WTC11 (cell line): Measurements from ENCODE around the gene PHIP. TPM values are rescaled to one million over a fixed set of nuclear protein-coding genes. Genes with fewer than 3 reads are reported as not detected.

Source experiments
- ATAC-seq: fragments of 200-7000 bp; cut with Tn5 transposase; 2 replicates; pipeline ENCODE4 v1.10.0; 2021; ENCODE audit warnings: mild to moderate bottlenecking, moderate library complexity
- CTCF ChIA-PET: fragments of 300-600 bp; sonication (Branson Sonifier 250); formaldehyde crosslinking; loops from one replicate; lab custom pipeline; 2021; ENCODE audit warnings: antibody characterized with exemption; lab: Charles Lee
- POLR2A ChIA-PET: fragments of 350-600 bp; sonication (Branson Sonifier 250); formaldehyde crosslinking; loops from one replicate; lab custom pipeline; 2021; ENCODE audit warnings: antibody characterized with exemption; lab: Charles Lee
- DNase-seq: peaks from one replicate; pipeline ENCODE4 v3.0.0; 2021; ENCODE audit warnings: low spot score
- H3K27ac Mint-ChIP-seq: 2 replicates; pipeline ENCODE4 v1.8.0; 2021; ENCODE audit warnings: mixed read lengths
- H3K27me3 Mint-ChIP-seq: 2 replicates; pipeline ENCODE4 v1.8.0; 2021; ENCODE audit warnings: low read depth, mild to moderate bottlenecking, moderate library complexity, mixed read lengths
- H3K36me3 Mint-ChIP-seq: 2 replicates; pipeline ENCODE4 v1.8.0; 2021; ENCODE audit warnings: mixed read lengths
- H3K4me1 Mint-ChIP-seq: 2 replicates; pipeline ENCODE4 v1.8.0; 2022; ENCODE audit warnings: mixed read lengths
- H3K4me3 Mint-ChIP-seq: 2 replicates; pipeline ENCODE4 v1.8.0; 2021; ENCODE audit warnings: mild to moderate bottlenecking, moderate library complexity, mixed read lengths
- H3K9me3 Mint-ChIP-seq: 2 replicates; pipeline ENCODE4 v1.8.0; 2021; ENCODE audit warnings: mixed read lengths
- CBFB ChIP-seq: sonication (generic); formaldehyde crosslinking; IDR thresholded peaks from 2 replicates; pipeline ENCODE4 v1.8.1; 2022; ENCODE audit warnings: mild to moderate bottlenecking, low read depth, missing genetic modification reagents
- CREM ChIP-seq: sonication (generic); formaldehyde crosslinking; IDR thresholded peaks from 2 replicates; pipeline ENCODE4 v1.8.1; 2022; ENCODE audit warnings: mild to moderate bottlenecking, missing genetic modification reagents, moderate library complexity
- FOXJ3 ChIP-seq: sonication (generic); formaldehyde crosslinking; IDR thresholded peaks from 2 replicates; pipeline ENCODE4 v1.9.0; 2021; ENCODE audit warnings: missing genetic modification reagents, mild to moderate bottlenecking, borderline replicate concordance
- HMGA2 ChIP-seq: fragments of 250-450 bp; sonication (Bioruptor Pico); IDR thresholded peaks from 2 replicates; pipeline ENCODE4 v1.4.0; 2021; ENCODE audit warnings: mild to moderate bottlenecking, moderate library complexity
- JAZF1 ChIP-seq: fragments of 250-450 bp; sonication (Bioruptor Pico); IDR thresholded peaks from 2 replicates; pipeline ENCODE4 v1.9.0; 2021; ENCODE audit warnings: moderate library complexity, mild to moderate bottlenecking, inconsistent platforms
- MYBL2 ChIP-seq: sonication (generic); formaldehyde crosslinking; IDR thresholded peaks from 2 replicates; pipeline ENCODE4 v1.8.1; 2023; ENCODE audit warnings: mild to moderate bottlenecking, moderate library complexity, missing genetic modification reagents
- NFATC4 ChIP-seq: fragments of 250-450 bp; sonication (Bioruptor Pico); IDR thresholded peaks from 2 replicates; pipeline ENCODE4 v1.9.0; 2021; ENCODE audit warnings: mild to moderate bottlenecking
- NFYB ChIP-seq: sonication (generic); formaldehyde crosslinking; conservative IDR thresholded peaks from 2 replicates; pipeline ENCODE4 v1.8.0; 2022; ENCODE audit warnings: low read depth, missing genetic modification reagents
- OVOL2 ChIP-seq: fragments of 250-450 bp; sonication (Bioruptor Pico); IDR thresholded peaks from 2 replicates; pipeline ENCODE4 v1.9.0; 2021; ENCODE audit warnings: mild to moderate bottlenecking, borderline replicate concordance
- PRDM15 ChIP-seq: sonication (generic); formaldehyde crosslinking; IDR thresholded peaks from 2 replicates; pipeline ENCODE4 v1.8.0; 2022; ENCODE audit warnings: missing genetic modification reagents
- RELA ChIP-seq: sonication (generic); formaldehyde crosslinking; IDR thresholded peaks from 2 replicates; pipeline ENCODE4 v1.8.1; 2022; ENCODE audit warnings: missing genetic modification reagents, mild to moderate bottlenecking, borderline replicate concordance
- SOX15 ChIP-seq: fragments of 250-450 bp; sonication (Bioruptor Pico); IDR thresholded peaks from 2 replicates; pipeline ENCODE4 v1.9.0; 2021; ENCODE audit warnings: mild to moderate bottlenecking
- TEAD4 ChIP-seq: sonication (generic); formaldehyde crosslinking; IDR thresholded peaks from 2 replicates; pipeline ENCODE4 v1.8.0; 2022; ENCODE audit warnings: mild to moderate bottlenecking, missing genetic modification reagents
- TP53 ChIP-seq: sonication (generic); formaldehyde crosslinking; IDR thresholded peaks from 2 replicates; pipeline ENCODE4 v1.8.1; 2023; ENCODE audit warnings: mild to moderate bottlenecking, missing genetic modification reagents
- ZBTB21 ChIP-seq: sonication (generic); formaldehyde crosslinking; IDR thresholded peaks from 2 replicates; pipeline ENCODE4 v1.8.1; 2023; ENCODE audit warnings: mild to moderate bottlenecking, missing genetic modification reagents, borderline replicate concordance
- ZBTB43 ChIP-seq: sonication (generic); formaldehyde crosslinking; IDR thresholded peaks from 2 replicates; pipeline ENCODE4 v1.8.1; 2023; ENCODE audit warnings: mild to moderate bottlenecking, missing genetic modification reagents
- ZMAT4 ChIP-seq: fragments of 250-450 bp; sonication (Bioruptor Pico); IDR thresholded peaks from 2 replicates; pipeline ENCODE4 v1.9.0; 2021; ENCODE audit warnings: mild to moderate bottlenecking
- ZNF138 ChIP-seq: sonication (generic); formaldehyde crosslinking; conservative IDR thresholded peaks from 2 replicates; pipeline ENCODE4 v1.8.1; 2022; ENCODE audit warnings: mild to moderate bottlenecking, moderate library complexity, missing genetic modification reagents
- total RNA-seq: library from RNA; stranded (reverse); gene quantifications from 3 replicates; pipeline ENCODE4 v1.2.3, GENCODE V29; 2021
- TF ChIP-seq, protein P1 (sequence below): sonication (generic); formaldehyde crosslinking; IDR thresholded peaks from 2 replicates; pipeline ENCODE4 v1.8.0; 2022; ENCODE audit warnings: mild to moderate bottlenecking, missing genetic modification reagents
- TF ChIP-seq, protein P2 (sequence below): sonication (generic); formaldehyde crosslinking; IDR thresholded peaks from 2 replicates; pipeline ENCODE4 v1.8.0; 2023; ENCODE audit warnings: missing genetic modification reagents, mild to moderate bottlenecking, borderline replicate concordance

The PHIP gene
- total RNA-seq, 1 experiment from 2014 or later: 45.6 TPM

DNA sequence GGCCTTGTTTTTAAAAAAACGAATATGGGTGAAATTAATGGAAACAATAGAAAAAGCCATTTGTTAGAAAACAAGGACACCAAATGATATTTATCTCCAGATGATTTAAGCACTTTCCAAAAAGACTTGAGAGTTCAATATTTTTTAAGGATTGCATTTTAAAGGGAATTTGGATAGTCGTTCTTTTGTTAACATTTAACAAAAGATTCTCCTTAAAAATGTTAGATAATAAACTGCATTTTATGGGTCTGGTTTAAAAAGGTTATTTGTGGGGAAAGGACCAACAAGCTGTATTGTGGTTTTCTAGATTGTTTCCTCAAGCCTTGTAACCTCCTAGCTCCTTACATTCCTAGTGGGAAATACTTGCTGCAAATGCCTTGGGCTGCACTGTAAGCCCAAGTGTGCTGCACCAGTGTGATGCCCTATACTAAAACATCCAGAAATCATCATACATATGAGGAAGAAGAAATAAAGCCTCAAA lies 1.5 kb upstream of the PHIP start:
- Mint-ChIP-seq H3K9me3 (no peaks in the 10 kb centered on the region), H3K27ac (peak overlapping the region; percentile 97; the same call in 1 of the 2 replicates), H3K4me3 (peak overlapping the region; percentile 93), H3K4me1 (peaks cover 46% of the 10 kb centered on the region), H3K36me3 (no peaks in the 10 kb centered on the region), H3K27me3 (no peaks in the 10 kb centered on the region)
- POLR2A ChIA-PET: no interaction called here
- DNase-seq (no peak), ATAC-seq (no peak)
- TF ChIP-seq ZNF138: no peak
- TF ChIP-seq PRDM15: no peak
- no peak for TF ChIP-seq TEAD4 (CRISPR knock-in tag)
- TF ChIP-seq, protein P1, sequence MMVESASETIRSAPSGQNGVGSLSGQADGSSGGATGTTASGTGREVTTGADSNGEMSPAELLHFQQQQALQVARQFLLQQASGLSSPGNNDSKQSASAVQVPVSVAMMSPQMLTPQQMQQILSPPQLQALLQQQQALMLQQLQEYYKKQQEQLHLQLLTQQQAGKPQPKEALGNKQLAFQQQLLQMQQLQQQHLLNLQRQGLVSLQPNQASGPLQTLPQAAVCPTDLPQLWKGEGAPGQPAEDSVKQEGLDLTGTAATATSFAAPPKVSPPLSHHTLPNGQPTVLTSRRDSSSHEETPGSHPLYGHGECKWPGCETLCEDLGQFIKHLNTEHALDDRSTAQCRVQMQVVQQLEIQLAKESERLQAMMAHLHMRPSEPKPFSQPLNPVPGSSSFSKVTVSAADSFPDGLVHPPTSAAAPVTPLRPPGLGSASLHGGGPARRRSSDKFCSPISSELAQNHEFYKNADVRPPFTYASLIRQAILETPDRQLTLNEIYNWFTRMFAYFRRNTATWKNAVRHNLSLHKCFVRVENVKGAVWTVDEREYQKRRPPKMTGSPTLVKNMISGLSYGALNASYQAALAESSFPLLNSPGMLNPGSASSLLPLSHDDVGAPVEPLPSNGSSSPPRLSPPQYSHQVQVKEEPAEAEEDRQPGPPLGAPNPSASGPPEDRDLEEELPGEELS (CRISPR knock-in tag): no peak
- no peak for TF ChIP-seq ZBTB21 (CRISPR knock-in tag)
- CTCF ChIA-PET: interaction anchor here (1.0 to 1.3 kb wide), 2 partner anchors 9 to 171 kb away, joined by 3 to 6 read pairs; no protein-coding TSS in a partner anchor

GRCh38 chr6:79077715-79078074 lies 359 bp downstream of the PHIP start:
- TF ChIP-seq HMGA2 (no peak), SOX15 (CRISPR knock-in tag) (no peak), MYBL2 (CRISPR knock-in tag) (no peak), JAZF1 (CRISPR knock-in tag) (no peak), OVOL2 (CRISPR knock-in tag) (no peak), ZMAT4 (CRISPR knock-in tag) (no peak), RELA (no peak), NFYB (CRISPR knock-in tag) (no peak), ZBTB21 (CRISPR knock-in tag) (no peak), NFATC4 (no peak)
- POLR2A ChIA-PET: interaction anchor here (1.2 to 1.5 kb wide), 2 partner anchors 75 to 111 kb away, joined by 4 read pairs; no protein-coding TSS in a partner anchor
- no peaks in the 10 kb centered on the region for H3K9me3 Mint-ChIP-seq
- H3K27ac Mint-ChIP-seq: peak overlapping the region; percentile 95
- ATAC-seq: peak; percentile 22
- peaks cover 64% of the 10 kb centered on the region for H3K4me1 Mint-ChIP-seq
- DNase-seq: no peak
- peaks cover 3% of the 10 kb centered on the region; the same call in 1 of the 2 replicates for H3K36me3 Mint-ChIP-seq
- peak overlapping the region; percentile 93 for H3K4me3 Mint-ChIP-seq
- CTCF ChIA-PET: no interaction called here
- no peaks in the 10 kb centered on the region for H3K27me3 Mint-ChIP-seq

DNA sequence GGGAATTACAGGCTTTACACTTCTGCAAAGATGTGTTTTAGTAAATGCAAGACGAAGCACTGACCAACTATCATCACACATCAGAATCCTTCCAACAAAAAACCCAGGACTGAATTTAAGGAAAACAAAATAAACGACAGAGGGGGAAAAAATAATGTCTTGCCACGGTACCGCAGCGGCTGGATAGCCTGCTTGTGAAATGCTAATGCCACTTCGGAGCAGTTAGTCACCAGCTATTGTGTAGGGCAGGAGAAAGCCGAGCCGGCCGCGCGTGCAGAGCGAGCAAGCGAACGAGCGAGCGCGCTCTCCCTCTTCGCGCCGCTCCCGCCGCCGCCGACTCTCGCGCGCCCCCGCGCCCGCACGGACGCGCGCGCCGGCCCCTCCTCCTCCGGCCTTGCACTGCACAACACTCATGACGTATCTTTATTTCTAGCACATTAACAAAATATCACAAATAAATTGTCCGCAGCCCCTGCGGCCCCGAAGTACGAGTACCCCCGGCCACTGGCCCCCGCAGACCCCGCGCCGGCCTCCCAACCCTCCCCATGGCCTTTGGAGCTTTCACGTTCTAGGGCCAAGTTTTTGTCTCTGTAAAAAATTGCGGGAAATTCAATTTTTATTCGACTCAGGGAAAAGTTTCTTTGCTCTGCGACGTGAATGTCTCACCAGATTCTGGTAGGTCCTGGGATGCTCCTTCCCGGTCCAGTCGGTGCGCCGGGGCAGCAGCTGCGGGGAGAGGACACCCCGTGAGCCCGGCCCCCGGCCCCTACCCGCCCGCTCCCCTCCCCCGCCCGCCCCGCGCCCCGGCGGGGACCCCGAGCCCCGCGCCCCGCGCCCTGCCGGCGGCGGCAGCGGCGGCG lies 1.0 kb downstream of the PHIP start:
- Mint-ChIP-seq H3K36me3 (peaks cover 3% of the 10 kb centered on the region; the same call in 1 of the 2 replicates), H3K4me3 (peak overlapping the region; percentile 90), H3K9me3 (no peaks in the 10 kb centered on the region), H3K27me3 (no peaks in the 10 kb centered on the region), H3K27ac (peak overlapping the region; percentile 95), H3K4me1 (peaks cover 63% of the 10 kb centered on the region)
- peak; percentile 88 for DNase-seq
- CTCF ChIA-PET: no interaction called here
- peak; percentile 82 for ATAC-seq
- POLR2A ChIA-PET: interaction anchor here (1.1 to 1.5 kb wide), 3 partner anchors 15 to 112 kb away, joined by 3 to 4 read pairs (median 4); no protein-coding TSS in a partner anchor
- TF ChIP-seq CBFB (no peak), FOXJ3 (CRISPR knock-in tag) (no peak), CREM (CRISPR knock-in tag) (no peak), TP53 (no peak), JAZF1 (CRISPR knock-in tag) (no peak), ZBTB43 (no peak)
- TF ChIP-seq, protein P2, sequence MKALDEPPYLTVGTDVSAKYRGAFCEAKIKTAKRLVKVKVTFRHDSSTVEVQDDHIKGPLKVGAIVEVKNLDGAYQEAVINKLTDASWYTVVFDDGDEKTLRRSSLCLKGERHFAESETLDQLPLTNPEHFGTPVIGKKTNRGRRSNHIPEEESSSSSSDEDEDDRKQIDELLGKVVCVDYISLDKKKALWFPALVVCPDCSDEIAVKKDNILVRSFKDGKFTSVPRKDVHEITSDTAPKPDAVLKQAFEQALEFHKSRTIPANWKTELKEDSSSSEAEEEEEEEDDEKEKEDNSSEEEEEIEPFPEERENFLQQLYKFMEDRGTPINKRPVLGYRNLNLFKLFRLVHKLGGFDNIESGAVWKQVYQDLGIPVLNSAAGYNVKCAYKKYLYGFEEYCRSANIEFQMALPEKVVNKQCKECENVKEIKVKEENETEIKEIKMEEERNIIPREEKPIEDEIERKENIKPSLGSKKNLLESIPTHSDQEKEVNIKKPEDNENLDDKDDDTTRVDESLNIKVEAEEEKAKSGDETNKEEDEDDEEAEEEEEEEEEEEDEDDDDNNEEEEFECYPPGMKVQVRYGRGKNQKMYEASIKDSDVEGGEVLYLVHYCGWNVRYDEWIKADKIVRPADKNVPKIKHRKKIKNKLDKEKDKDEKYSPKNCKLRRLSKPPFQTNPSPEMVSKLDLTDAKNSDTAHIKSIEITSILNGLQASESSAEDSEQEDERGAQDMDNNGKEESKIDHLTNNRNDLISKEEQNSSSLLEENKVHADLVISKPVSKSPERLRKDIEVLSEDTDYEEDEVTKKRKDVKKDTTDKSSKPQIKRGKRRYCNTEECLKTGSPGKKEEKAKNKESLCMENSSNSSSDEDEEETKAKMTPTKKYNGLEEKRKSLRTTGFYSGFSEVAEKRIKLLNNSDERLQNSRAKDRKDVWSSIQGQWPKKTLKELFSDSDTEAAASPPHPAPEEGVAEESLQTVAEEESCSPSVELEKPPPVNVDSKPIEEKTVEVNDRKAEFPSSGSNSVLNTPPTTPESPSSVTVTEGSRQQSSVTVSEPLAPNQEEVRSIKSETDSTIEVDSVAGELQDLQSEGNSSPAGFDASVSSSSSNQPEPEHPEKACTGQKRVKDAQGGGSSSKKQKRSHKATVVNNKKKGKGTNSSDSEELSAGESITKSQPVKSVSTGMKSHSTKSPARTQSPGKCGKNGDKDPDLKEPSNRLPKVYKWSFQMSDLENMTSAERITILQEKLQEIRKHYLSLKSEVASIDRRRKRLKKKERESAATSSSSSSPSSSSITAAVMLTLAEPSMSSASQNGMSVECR: no peak
